Common myeloid progenitor, CD34-positive (primary cell): ENCODE measurements around the gene ACKR2.
A peak's percentile ranks its signal among the peaks of the same experiment; 100 is the strongest.

Source experiments
- CTCF ChIA-PET: fragments of 350-600 bp; sonication (Branson Sonifier 250); formaldehyde crosslinking; loops from one replicate; lab custom pipeline; 2021; ENCODE audit warnings: antibody characterized with exemption; lab: Charles Lee
- POLR2A ChIA-PET: fragments of 350-600 bp; sonication (Branson Sonifier 250); formaldehyde crosslinking; loops from one replicate; lab custom pipeline; 2021; ENCODE audit warnings: antibody characterized with exemption; lab: Charles Lee
- DNase-seq, 3 donors: peaks; one replicate each; pipeline versions ENCODE4 v3.0.0 to v3.0.0-alpha.2; 2013
- H3K27ac ChIP-seq, 2 experiments: 1 replicate in 1 of 2; 2 replicates in 1 of 2; pipeline ENCODE4 v1.7.0; 2013; ENCODE audit warnings: inconsistent platforms in 2 of 2, low read length in 2 of 2, mild to moderate bottlenecking in 2 of 2, low read depth in 1 of 2, moderate library complexity in 1 of 2; ENCODE audit not compliant: severe bottlenecking in 2 of 2, insufficient read depth in 1 of 2, poor library complexity in 1 of 2
- H3K27me3 ChIP-seq, 5 experiments: replicated peaks in 2 of 5; 1 replicate in 3 of 5; 2 replicates in 2 of 5; pipeline versions ENCODE4 v1.6.1 to v1.7.0; 2013; ENCODE audit warnings: low read length in 4 of 5, mild to moderate bottlenecking in 2 of 5, moderate library complexity in 2 of 5, inconsistent platforms in 1 of 5; ENCODE audit not compliant: insufficient read depth in 5 of 5, control insufficient read depth in 4 of 5
- H3K36me3 ChIP-seq, 4 experiments: 1 replicate in 2 of 4; 2 replicates in 2 of 4; pipeline versions ENCODE4 v1.6.1 to v1.7.0; 2013; ENCODE audit warnings: low read length in 3 of 4, control low read depth in 1 of 4, mild to moderate bottlenecking in 1 of 4; ENCODE audit not compliant: control insufficient read depth in 4 of 4, insufficient read depth in 4 of 4
- H3K4me1 ChIP-seq, 4 experiments: 1 replicate in 3 of 4; 2 replicates in 1 of 4; pipeline versions ENCODE4 v1.6.1 to v1.7.1; 2013; ENCODE audit warnings: low read length in 3 of 4, mild to moderate bottlenecking in 3 of 4, control low read depth in 1 of 4, inconsistent platforms in 1 of 4, moderate library complexity in 1 of 4; ENCODE audit not compliant: control insufficient read depth in 4 of 4, insufficient read depth in 4 of 4; ENCODE audit errors: control extremely low read depth in 1 of 4
- H3K4me3 ChIP-seq, 7 experiments: 1 replicate in 4 of 7; 2 replicates in 3 of 7; pipeline versions ENCODE4 v1.5.1 to v1.7.0; 2013; ENCODE audit warnings: mild to moderate bottlenecking in 7 of 7, low read length in 6 of 7, moderate library complexity in 6 of 7, inconsistent platforms in 2 of 7, low read depth in 2 of 7, control low read depth in 1 of 7; ENCODE audit not compliant: insufficient read depth in 4 of 7, control insufficient read depth in 1 of 7; ENCODE audit errors: extremely low read depth in 1 of 7
- H3K9me3 ChIP-seq, 5 experiments: 1 replicate in 4 of 5; 2 replicates in 1 of 5; pipeline versions ENCODE4 v1.6.1 to v1.7.1; 2013; ENCODE audit warnings: low read length in 4 of 5, mild to moderate bottlenecking in 2 of 5, inconsistent platforms in 1 of 5, low read depth in 1 of 5, moderate library complexity in 1 of 5; ENCODE audit not compliant: control insufficient read depth in 4 of 5, insufficient read depth in 2 of 5; ENCODE audit errors: control extremely low read depth in 1 of 5
- WGBS: methylation state at CpG from one replicate; pipeline ENCODE4 v1.1.5; 2013; ENCODE audit not compliant: insufficient coverage; 5-methylcytosine and 5-hydroxymethylcytosine counted together

ACKR2 gene

GRCh38 chr3:42827654-42828053, 18.4 kb downstream of the ACKR2 start:
- Histone ChIP-seq H3K9me3 (peaks cover 0 to 2% (median 0%) of the 10 kb centered on the region in 5 experiments), H3K27me3 (no peaks in the 10 kb centered on the region), H3K4me3 (no peak overlapping the region), H3K4me1 (peaks cover 0 to 6% (median 0%) of the 10 kb centered on the region in 4 experiments), H3K27ac (no peak overlapping the region), H3K36me3 (no peaks in the 10 kb centered on the region)
- CTCF ChIA-PET = interaction anchor here (0.7 to 1.2 kb wide), 5 partner anchors 10 to 48 kb away, joined by 3 to 4 read pairs (median 4); no protein-coding TSS in a partner anchor
- 100% methylated on average over 2 of the region's 4 CpGs for WGBS
- DNase-seq = no peak
- POLR2A ChIA-PET = no interaction called here

DNA sequence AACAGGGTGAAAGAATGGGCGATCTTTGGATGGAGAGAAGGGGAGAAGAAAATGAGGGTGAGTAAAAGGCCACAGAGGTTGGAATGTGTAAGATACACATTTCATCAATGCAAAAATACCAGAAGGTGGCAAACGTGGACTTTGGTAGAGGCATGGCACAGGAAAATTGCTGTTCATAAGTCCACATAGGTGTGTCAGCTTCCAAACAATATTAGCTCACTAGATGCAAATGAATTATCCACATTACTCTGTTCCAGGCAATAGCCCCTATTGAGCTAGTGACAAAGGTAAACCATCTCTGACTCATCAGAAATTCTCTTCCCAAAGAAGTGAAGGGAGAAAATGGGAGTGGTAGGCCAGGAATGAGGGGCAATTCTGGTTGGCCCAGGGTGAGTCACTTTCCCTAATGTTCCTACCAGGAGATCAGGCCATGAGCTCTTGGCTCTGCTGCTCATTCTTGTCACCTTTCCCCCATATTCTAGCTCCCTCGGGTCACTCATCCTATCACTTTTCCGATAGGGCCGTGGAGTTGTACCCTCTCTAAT, 19.9 kb downstream of the ACKR2 start:
- H3K27ac ChIP-seq = no peak overlapping the region
- ChIA-PET CTCF (interaction anchor here (1.0 to 1.5 kb wide), 4 partner anchors 44 to 55 kb away, joined by 3 to 8 read pairs (median 4); no protein-coding TSS in a partner anchor), POLR2A (interaction anchor here (0.6 kb wide), 1 partner anchor 12 kb away, joined by 3 read pairs; no protein-coding TSS in a partner anchor)
- DNase-seq = no peak
- H3K4me1 ChIP-seq = peaks cover 0 to 6% (median 0%) of the 10 kb centered on the region in 4 experiments
- no peak overlapping the region for H3K4me3 ChIP-seq
- H3K36me3 ChIP-seq = no peaks in the 10 kb centered on the region
- WGBS = 100% methylated on average over 4 of the region's 5 CpGs
- no peaks in the 10 kb centered on the region for H3K27me3 ChIP-seq
- peaks cover 0 to 2% (median 0%) of the 10 kb centered on the region in 5 experiments for H3K9me3 ChIP-seq

- ChIA-PET CTCF (interaction anchor here (0.7 to 2.9 kb wide), 15 partner anchors 10 to 85 kb away, joined by 3 to 38 read pairs (median 5); no protein-coding TSS in a partner anchor), POLR2A (interaction anchor here (0.6 kb wide), 1 partner anchor 12 kb away, joined by 3 read pairs; no protein-coding TSS in a partner anchor)
These were observed 20.6 kb downstream of the ACKR2 start for GRCh38 chr3:42829628-42830436.

GRCh38 chr3:42830437-42831320, 21.4 kb downstream of the ACKR2 start:
- no peaks in the 10 kb centered on the region for H3K9me3 ChIP-seq
- H3K4me3 ChIP-seq = peak overlapping the region in 1 of 7 experiments; percentile 1
- DNase-seq = peak; percentile 78 to 88 (median 88)
- H3K36me3 ChIP-seq = no peaks in the 10 kb centered on the region
- no peak overlapping the region for H3K27ac ChIP-seq
- peaks cover 0 to 6% (median 0%) of the 10 kb centered on the region in 4 experiments for H3K4me1 ChIP-seq
- 34% methylated on average over 3 of the region's 7 CpGs for WGBS
- POLR2A ChIA-PET = no interaction called here
- CTCF ChIA-PET = interaction anchor here (0.6 to 2.9 kb wide), 23 partner anchors 9 to 330 kb away, joined by 3 to 38 read pairs (median 4); no protein-coding TSS in a partner anchor
- no peaks in the 10 kb centered on the region for H3K27me3 ChIP-seq

More at GRCh38 chr3:42829628-42830436, 20.6 kb downstream of the ACKR2 start:
- Histone ChIP-seq H3K36me3 (no peaks in the 10 kb centered on the region), H3K4me3 (no peak overlapping the region), H3K9me3 (peaks cover 0 to under 1% (median 0%) of the 10 kb centered on the region in 5 experiments), H3K27me3 (no peaks in the 10 kb centered on the region), H3K4me1 (peaks cover 0 to 6% (median 0%) of the 10 kb centered on the region in 4 experiments), H3K27ac (no peak overlapping the region)
- 100% methylated on average over 3 of the region's 5 CpGs for WGBS
- no peak for DNase-seq

GRCh38 chr3:42831321-42831713, 22.1 kb downstream of the ACKR2 start:
- 0% methylated on average over 2 of the region's 3 CpGs for WGBS
- Histone ChIP-seq H3K4me1 (peaks cover 0 to 6% (median 0%) of the 10 kb centered on the region in 4 experiments), H3K9me3 (no peaks in the 10 kb centered on the region), H3K27me3 (no peaks in the 10 kb centered on the region), H3K27ac (no peak overlapping the region), H3K4me3 (peak overlapping the region in 1 of 7 experiments; percentile 1), H3K36me3 (no peaks in the 10 kb centered on the region)
- ChIA-PET CTCF (interaction anchor here (0.6 to 2.9 kb wide), 23 partner anchors 8 to 330 kb away, joined by 3 to 38 read pairs (median 4); no protein-coding TSS in a partner anchor), POLR2A (no interaction called here)
- DNase-seq = peak; percentile 79 to 88 (median 86)
